Nucleus accumbens (tissue), 56 donors: Measurements from ENCODE around the gene HSDL2.
A peak's percentile ranks its signal among the peaks of the same experiment; 100 is the strongest.

ENCODE experiments used
- DNase-seq, 56 donors: peaks; one replicate each; lab custom pipeline; 2025; lab: John Stamatoyannopoulos, UW

The HSDL2 gene

GRCh38 chr9:112380102-112380824 is at the start of gene HSDL2:
Gene HSDL2 (plus strand): TSS chr9:112380108. CDS start chr9:112380164, 56 bp downstream.
- DNase-seq = peak in 8 of 56 donors; percentile 31 to 72 (median 43)

DNA sequence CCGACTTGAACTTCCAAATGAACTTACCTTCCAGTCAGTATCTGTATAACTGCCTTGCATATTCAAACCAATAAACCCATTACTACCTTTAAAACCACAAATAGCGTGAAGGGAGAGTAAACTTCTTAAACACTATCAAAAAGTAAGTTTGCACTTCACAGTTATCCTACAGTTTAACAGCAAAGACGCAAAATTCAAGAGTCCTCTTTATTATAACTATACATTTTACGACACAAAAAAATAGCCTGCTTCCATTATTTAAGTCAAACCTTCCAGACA is 48.3 kb upstream of the HSDL2 start:
- DNase-seq = no peak

DNA sequence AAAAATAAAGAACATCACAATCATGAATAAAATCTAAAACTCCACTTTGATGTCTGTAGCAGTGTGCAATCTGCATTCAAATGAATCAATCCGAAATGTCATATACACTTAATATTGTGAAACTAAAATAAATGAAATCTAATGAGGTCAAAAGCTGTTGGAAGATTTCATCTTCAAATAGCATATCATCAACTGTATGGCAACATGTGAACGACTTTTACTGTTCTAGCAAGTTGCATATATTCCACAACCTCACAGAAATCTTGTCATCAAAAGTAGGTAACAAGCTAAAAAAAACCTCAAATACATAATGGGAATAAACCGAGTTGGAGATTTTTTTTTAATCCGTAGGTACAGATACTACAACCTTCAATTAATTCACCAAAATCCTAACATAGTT is 47.7 kb upstream of the HSDL2 start:
- DNase-seq = no peak

GRCh38 chr9:112332674-112332976 is 47.3 kb upstream of the HSDL2 start:
- peak in 1 of 56 donors; percentile 26 for DNase-seq

DNA sequence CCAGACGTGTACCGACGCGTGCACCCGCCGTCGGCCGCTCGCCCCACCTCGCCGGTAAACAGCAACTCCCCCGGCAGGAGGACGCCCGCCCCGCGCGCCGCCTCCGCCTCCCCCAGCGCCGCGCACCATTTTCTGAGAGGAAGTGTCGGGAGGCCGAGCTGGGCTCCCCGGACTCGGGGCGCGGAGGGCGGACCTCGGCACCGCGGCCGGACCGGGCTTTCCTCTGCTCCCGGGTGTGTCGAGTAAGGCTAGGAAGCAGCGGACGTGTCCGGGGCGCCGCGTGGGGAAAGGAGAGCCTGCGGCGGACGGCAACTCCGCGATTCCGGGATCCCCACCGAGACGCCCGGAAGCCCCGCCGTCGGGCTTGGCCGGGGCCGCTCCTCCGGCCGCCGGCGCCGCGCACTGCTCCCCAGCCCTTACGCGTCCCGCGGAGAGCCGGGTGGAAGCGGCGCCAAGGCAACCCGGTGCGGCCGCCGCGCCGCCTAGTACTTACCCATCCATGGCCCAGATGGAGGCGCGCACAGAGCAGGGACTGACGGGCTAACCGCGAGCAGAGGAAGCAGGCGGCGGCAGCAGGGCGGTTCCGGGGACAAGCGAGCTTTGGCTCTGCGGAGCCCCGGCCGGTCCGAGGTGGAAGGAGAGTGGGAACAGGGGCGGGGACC is 46.8 kb upstream of the HSDL2 start, which contains the start of gene PTBP3:
TSS of gene PTBP3 (minus strand) at position 643 of the 662 bp plus-strand sequence. CDS start 35,754 bp downstream, outside the sequence.
- peak in 45 of 56 donors; percentile 7 to 79 (median 55) for DNase-seq

DNA sequence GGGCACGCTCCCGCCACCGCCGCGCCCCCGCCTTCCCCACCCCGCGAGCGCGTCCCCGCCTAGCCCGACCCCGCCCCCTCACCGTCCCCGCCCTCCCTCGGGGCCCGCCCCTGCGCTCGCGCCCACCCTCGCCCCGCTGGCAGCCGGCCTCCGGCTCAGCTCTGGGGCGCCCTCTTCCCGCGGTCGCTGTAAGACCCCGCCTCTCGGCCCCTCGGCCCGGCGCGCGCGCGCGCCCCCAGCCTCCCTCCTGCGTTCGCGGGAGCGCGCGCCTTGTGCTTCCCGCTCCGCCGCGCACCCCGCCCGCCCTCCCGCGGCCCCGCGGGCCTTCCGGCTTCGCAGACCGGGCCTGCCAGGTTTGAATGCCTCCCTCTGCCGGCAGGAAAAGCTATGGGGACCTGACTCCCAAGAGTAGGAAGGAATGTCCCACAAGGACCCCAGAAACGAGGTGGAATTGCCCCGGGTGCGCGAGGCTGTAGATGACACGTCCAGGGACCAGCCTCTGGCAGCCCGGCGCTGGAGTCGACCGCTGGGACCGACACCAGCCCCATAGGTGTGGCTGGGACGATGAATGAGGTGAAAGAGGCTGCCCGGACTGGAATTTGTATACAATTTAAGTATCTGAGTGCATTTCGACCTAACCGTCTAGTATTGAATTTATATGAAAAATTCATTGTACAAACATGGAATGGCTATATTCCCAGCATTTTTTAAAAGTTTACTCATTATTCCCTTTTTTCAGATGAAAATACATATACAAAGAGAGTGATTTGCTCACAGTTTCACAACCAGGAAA is 46.1 kb upstream of the HSDL2 start:
- DNase-seq = peak; percentile 64 to 96 (median 89)

GRCh38 chr9:112334432-112334841 is 45.5 kb upstream of the HSDL2 start:
- peak in 4 of 56 donors; percentile 2 to 19 (median 7) for DNase-seq

DNA sequence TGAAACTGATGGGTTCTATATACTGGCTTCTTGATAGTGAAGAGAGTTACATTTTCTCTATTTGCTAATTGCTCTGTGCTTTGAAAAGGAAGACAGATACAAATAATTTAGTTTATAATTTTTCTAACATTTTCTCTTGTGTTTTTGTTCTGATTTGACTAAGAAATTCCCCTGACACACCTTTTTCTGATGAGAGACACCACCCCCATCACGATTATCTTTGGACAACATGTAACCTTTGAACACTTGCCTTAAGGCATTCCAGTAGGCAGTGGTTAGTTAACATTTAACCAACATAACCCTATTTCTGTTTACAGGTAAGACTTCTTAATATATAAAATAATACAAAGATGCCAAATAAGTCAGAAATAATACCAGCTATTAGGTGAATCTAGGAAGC is 42.4 kb upstream of the HSDL2 start:
- no peak for DNase-seq

GRCh38 chr9:112338561-112338960 is 41.3 kb upstream of the HSDL2 start:
- DNase-seq = no peak

DNA sequence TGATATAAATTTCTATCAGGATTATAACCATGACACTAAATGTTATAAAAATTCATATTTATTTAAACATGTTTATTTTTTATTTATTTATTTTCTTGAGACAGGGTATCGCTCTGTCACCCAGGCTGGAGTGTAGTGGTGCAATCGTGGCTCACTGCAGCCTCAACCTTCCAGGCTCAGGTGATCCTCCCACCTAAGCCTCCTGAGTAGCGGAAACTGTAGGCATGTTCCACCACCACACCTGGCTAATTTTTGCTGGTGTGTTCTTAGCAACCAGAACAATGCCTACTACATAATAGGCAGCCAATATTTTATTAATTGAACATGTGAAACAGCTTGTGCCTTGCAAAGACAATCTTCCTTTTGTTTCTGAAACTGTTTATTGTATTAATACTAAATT is 40.0 kb upstream of the HSDL2 start:
- peak in 7 of 56 donors; percentile 2 to 14 (median 8) for DNase-seq

- DNase-seq = no peak
These were observed 38.2 kb upstream of the HSDL2 start for GRCh38 chr9:112341730-112342129.

GRCh38 chr9:112348257-112349007 is 31.5 kb upstream of the HSDL2 start:
- DNase-seq = peak in 55 of 56 donors; percentile 1 to 88 (median 63)

GRCh38 chr9:112349008-112349333 is 30.9 kb upstream of the HSDL2 start:
- DNase-seq = no peak

GRCh38 chr9:112351184-112351583 is 28.7 kb upstream of the HSDL2 start:
- DNase-seq = no peak

GRCh38 chr9:112352209-112352608 is 27.7 kb upstream of the HSDL2 start:
- DNase-seq = no peak

GRCh38 chr9:112354081-112354743 is 25.7 kb upstream of the HSDL2 start:
- no peak for DNase-seq

DNA sequence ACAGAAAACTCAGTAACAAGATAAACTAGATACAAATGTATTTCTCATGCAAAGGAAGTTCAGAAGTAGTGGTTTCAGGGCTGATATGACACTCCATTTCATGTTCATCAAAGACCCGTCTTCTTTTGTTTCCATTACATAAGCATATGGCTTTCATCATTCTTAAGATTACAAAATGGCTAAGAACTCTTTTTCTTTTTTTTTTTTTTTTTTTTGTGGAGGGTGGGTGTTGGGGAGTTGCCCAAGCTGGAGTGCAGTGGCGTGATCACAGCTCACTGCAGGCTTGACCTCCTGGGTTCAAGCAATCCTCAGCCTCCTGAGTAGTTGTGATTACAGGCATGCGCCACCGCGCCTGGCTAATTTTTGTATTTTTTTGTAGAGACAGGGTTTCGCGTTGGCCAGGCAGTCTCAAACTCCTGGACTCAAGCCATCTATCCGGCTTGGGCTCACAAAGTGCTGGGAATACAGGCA is 24.4 kb upstream of the HSDL2 start:
- DNase-seq = no peak

DNA sequence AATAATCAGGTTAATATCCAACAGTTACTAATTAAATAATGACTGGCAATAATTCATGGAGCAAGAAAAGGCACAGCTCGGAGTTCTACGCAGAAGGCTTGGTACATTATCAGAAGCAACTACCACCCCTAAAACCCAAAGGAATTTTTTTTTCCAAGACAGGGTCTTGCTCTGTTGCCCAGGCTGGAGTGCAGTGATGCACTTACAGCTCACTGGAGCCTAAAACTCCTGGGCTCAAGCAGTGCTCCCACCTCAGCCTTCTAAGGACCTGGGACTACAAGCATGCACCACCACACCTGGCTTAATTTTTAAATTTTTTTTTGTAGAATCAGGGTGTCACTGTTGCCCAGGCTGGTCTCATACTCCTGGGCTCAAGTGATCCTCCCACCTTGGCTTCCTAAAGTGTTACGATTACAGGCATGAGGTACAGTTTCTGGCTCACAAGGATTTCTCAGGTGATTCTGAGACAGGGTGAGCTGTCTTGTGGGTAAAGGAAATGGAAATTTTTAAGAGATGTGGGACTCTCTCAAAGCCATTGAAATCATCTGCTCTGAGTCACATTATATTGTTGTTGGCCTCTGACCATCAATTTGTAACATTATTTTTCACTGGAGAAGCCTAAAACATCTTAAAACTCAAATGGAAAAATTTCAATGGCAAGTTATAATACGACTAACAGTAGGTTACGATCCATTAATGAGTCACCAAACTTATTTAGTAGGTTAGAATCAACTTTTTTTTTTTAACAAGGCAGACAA is 19.7 kb upstream of the HSDL2 start:
- DNase-seq = no peak

GRCh38 chr9:112361601-112362000 is 18.3 kb upstream of the HSDL2 start:
- DNase-seq = no peak
